ENCODE results near the gene RAB17.
A peak's percentile ranks its signal among the peaks of the same experiment; 100 is the strongest.

RAB17 gene

DNA sequence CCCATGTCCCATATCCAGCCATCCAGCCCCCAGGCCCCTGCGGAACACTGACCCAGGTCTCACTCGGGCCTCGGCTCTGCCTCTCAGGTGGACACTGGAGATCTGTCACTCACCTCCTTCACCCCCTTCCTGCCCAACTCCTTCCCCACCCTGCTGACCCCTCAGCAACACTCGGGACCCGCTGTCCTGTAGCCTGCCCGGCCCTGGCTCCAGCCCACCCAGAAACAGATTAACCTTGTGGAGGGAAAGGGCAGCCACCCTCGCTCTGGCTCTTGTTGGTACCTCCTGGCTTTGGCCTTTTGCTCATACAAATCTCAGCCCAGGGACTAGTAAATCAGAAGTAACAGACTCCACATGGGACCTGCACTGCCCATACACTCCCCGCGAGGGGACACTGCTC, 53.9 kb downstream of the RAB17 start:
- DNase-seq (ENCODE audit: low read depth), result no peak

DNA sequence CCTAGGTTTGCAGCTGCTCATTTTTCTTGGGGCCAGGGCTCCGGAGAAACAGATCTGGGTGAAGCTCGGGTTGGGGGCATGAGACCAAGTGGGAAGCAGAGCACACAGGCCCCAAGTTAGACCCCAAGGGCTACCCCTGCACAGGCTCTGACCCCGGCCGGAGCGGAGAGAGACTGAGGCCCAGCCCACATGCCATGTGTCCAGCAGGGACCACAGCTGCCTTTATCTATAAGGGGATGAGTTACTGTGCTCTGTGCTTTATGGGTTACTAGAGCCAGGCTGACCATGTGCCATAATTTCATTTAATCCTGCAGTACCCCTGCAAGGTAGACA, 54.5 kb downstream of the RAB17 start:
- no peak for DNase-seq (ENCODE audit: low read depth)

DNA sequence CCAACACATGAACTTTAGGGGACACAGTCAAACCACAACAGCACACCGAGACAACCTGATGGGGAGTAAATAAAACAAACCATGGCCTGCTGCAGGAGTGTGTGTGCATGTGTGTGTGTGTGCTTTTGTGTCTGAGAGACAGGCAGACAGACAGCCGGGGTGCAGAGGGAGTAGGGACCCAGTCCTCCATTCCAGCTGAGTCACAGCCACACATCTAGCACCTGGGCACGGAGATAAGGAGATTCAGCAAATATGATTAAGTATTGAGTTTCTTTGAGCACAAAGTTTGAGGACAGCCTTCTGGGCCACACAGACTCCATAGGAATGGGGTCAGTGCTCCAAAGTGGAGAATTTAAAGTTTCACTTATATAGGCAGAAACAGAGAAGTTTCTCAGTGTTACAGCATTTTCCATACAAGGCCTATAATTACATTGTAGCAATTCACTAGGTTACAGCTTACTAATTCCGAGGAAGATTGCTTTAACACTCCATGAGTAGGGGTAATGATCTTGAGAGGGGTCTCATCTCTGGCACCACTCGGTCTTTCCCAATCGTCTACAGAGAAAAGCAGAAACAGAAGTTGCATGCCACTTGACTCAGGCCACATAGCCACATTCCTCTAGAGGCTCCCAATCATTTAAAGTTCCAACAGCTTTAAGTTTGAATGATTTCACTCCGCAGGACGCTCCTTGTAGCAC, 55.0 kb downstream of the RAB17 start:
- no peak for DNase-seq (ENCODE audit: low read depth)

DNA sequence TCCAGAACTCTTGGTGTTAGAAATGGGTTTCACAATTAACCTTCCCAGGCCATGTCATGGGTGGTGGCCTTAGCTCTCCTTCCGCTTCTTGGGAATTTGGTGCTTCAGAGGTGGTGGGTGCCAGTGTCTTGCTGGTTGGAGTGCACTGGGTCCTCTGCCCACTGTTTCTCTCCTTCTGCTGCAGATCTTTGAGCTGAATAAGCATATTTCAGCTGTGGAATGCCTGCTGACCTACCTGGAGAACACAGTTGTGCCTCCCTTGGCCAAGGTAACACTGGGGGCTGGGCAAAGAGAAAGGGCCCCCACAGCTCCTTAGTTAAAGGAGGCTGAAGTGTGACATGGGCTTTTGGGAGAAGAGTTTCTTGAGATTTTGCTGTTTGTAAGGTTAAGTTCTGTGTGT, 56.2 kb downstream of the RAB17 start:
- no peak for DNase-seq (ENCODE audit: low read depth)

DNA sequence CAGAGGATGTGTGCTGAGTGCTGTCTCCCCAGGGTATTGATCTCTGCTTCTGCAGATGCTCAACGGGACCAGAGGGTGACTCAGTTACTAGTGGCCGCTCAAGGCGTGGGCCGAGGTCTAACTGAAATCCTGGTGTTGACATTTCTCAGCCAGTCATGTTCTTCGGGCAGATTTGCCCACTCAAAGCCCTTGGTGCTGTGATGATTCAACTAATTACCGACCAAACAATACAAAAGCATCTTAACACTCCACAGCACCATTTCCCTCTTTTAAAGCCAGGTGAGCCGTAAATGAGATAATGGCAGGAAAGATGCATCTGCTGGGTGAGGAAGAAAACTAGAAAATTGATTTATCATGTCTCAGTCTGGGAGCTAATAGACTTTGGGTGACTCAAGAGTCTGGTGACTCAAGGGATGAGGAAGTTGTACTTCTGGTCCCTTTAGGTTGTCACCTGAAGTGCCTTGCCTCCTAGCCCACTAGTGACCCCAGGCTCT, 56.8 kb downstream of the RAB17 start:
- DNase-seq (ENCODE audit: low read depth), result peak; percentile 24

DNA sequence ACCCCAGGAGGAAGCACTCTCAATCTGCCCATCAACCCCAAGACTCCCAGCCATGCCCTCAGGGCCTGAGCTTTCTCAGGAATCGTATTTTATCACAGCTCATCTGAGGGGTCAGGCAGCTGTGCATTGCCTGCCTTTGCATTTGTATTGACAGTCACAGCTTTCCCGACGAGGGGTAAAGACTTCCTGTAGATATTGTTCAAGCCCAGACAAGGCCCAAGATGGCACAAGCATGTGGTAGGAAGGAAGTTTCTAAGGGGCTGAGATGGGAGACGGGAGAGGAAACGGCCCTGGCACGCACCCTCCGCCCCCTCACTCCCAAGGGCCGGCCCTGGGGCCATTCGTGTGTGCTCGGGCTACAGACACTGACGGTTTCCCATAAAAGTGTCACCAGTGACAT, 58.4 kb downstream of the RAB17 start:
- no peak for DNase-seq (ENCODE audit: low read depth)

DNA sequence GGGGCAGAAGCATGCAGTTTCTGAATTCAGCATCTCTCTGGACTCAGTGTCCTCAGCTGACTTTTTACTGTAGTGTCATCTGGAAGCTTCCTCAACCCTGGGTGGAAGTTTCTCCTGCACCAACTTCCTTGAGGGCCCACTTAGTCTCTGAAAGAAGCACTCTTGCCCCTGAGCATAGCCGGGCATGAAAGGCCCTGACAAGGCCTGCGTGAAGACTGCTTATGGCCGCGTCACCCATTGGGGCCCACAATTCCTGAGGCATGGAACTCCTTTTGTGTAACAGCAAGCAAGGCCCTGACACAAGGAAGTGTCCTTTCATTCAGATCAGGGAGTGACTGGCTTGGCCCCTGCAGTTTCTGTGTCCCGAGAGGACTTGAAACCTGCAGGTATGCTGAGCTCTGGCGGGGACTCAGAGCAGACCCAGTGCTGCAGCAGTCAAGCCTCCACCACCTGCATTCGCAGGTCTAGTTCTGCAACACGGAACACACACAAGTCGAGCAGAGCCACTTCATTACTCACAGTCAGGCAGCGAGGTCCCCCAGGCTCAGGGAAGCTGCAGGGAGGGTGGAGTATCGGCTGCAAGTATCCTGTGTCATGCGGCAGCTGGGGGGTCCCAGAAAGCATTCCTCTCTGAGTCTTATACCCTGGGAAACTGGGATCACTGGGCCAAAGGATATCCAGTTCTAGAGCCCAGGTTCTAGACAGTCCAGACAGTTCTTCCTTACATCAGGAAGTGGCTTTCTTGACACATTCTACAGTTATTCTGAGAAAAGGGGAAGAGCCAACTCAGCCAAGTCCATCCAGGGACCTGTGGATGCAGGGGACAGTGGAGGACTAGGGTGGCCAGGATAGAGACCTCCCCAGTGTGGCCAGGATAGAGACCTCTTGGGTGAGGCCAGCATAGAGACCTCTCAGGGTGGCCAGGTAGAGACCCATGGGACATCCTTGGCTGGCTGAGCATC, 59.8 kb downstream of the RAB17 start:
- DNase-seq (ENCODE audit: low read depth), result no peak

DNA sequence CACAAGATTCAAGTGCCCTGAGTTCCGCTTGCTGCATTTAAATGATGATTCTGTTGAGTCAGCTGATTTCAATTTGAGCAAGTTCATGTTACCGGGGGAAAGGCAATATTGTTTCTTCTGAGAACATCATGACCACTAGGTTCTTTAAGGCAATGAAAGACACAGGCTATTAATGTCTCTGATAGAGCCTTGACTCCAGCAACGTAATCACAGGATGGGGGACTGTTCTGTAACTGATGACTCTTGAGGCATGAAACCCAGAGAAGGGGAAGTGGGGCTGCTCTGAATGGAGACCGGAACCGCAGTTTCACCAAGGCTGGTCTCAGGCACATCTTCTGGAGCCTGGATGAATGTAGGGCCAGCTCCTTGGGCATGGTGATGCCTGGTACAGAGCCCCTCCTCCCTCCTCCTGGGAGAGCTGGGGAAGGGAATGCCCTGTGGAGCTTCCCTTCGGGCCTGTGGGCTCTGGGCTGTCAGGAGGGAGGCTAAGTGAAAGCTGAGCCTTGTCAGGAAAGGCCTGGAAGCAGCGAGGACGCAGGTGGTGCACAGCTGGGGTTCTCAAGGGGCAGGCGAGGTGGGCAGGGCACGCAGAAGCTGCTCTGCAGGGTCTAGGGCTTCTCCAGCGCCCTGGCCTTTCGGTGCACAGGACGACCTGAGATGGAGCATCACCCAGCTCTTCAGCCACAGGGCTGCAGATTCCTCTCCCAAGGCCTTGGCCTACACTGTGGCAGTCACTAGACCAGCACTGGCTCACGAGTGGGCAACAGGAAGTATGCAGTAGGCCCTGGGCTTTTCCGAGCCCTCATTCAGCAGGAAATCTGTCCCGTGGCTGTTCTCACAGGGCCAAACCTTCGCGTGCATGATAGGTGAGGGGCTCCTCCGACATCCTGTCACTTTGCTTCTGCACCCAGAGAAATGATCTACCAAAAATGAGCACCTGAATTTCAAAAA, 60.8 kb downstream of the RAB17 start:
- no peak for DNase-seq (ENCODE audit: low read depth)

DNA sequence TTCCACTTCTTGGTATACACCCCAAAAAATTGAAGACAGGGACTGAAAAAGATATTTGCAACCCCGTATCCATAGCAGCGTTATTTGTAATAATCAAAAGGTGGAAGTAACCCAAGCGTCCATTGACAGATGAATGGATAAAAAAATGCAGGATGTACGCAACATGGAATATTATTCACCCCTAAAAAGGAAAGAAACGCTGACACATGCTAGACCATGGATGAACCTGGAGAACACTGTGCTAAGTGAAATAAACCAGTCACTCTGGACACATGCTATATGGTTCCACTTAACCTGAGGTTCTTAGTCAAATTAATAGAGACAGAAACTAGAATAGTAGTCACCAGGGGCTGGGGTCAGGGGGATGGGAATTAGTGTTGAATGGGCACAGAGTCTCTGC, 62.8 kb downstream of the RAB17 start:
- DNase-seq (ENCODE audit: low read depth), result no peak

DNA sequence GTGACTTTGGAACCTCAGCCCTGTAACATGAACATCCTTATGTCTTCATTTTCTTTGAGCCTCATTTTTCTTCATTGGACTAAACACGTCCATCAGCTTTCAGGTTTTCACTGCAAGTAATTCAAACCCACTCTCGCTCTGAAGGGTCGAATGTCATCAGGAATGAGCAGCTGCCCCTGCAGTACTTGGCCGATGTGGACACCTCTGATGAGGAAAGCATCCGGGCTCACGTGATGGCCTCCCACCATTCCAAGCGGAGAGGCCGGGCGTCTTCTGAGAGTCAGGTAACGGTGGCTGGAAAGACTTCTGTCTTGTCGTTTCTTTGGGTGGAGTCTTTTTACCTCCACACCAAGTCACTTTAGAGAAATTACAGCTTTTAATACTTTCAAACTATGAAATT, 63.3 kb downstream of the RAB17 start:
- no peak for DNase-seq (ENCODE audit: low read depth)

DNA sequence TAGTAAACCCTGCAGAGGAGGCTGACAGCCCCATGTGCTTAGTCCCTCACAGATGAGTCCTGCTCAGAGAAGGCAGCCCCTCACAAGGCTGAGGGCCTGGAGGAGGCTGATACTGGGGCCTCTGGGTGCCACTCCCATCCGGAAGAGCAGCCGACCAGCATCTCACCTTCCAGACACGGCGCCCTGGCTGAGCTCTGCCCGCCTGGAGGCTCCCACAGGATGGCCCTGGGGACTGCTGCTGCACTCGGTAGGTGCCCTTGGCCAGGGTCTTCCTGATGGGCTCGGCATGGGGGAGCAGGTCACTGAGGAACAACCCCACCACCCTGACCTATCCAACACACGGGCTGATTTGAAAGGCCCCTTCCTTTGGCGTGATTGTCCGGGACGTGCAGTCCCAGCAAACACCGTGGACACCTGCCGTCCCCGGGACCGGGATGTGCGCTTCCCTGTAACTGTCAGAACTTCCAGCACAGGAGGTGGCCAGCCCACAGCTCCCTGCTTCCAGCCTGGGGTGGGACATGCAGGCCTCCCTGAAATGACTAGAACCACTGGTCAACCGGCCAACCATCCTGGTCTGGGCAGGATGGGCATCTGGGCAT, 64.9 kb downstream of the RAB17 start:
- no peak for DNase-seq (ENCODE audit: low read depth)

DNA sequence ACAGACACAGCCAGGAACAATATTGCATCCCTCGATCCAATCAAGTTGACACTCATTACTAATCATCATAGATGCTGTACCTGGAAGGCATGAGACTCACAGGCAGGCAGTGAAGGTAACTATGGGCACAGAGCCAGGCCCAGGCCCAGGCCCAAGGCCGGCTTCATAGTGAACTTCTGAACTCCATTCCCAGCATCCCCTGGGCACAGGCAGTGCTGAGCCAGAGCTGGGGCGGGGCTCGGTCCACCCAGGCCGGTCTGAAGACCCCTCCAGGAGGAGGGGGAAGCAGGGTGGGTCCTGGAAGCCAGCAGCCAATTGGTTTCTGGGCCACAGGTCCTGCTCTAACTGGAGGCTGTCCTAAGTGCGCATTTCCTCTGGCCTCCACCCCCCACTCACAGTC, 65.9 kb downstream of the RAB17 start:
- no peak for DNase-seq (ENCODE audit: low read depth)

All from non-pigmented ciliary epithelial cell (primary cell).